Hepatocyte (in vitro differentiated cells): Measurements from ENCODE around the gene ANXA7. TPM values are rescaled to one million over a fixed set of nuclear protein-coding genes. Genes with fewer than 3 reads are reported as not detected.

Experiments used
- DNase-seq: peaks from one replicate; pipeline ENCODE4 v3.0.0-alpha.2; 2016; ENCODE audit warnings: low spot score
- H2AFZ ChIP-seq: fragments of 200-600 bp; sonication (generic); 2 replicates; pipeline ENCODE4 v1.6.0; 2016; ENCODE audit warnings: antibody characterized with exemption, mild to moderate bottlenecking
- H3K27ac ChIP-seq: fragments of 200-600 bp; sonication (generic); 2 replicates; pipeline ENCODE4 v1.5.1; 2016; ENCODE audit warnings: mild to moderate bottlenecking
- H3K27me3 ChIP-seq: fragments of 200-600 bp; sonication (generic); 2 replicates; pipeline ENCODE4 v1.6.1; 2016
- H3K36me3 ChIP-seq: fragments of 200-600 bp; sonication (generic); replicated peaks from 2 replicates; pipeline ENCODE4 v1.5.1; 2016; ENCODE audit warnings: low read depth; ENCODE audit not compliant: insufficient read depth
- H3K4me1 ChIP-seq: fragments of 200-600 bp; sonication (generic); 2 replicates; pipeline ENCODE4 v1.5.1; 2016; ENCODE audit warnings: mild to moderate bottlenecking, moderate library complexity; ENCODE audit not compliant: insufficient read depth
- H3K4me2 ChIP-seq: fragments of 200-600 bp; sonication (generic); 2 replicates; pipeline ENCODE4 v1.6.0; 2016
- H3K4me3 ChIP-seq: fragments of 200-600 bp; sonication (generic); 2 replicates; pipeline ENCODE4 v1.5.1; 2016; ENCODE audit warnings: mild to moderate bottlenecking
- H3K79me2 ChIP-seq: fragments of 200-600 bp; sonication (generic); 2 replicates; pipeline ENCODE4 v1.6.0; 2017; ENCODE audit warnings: mild to moderate bottlenecking
- H3K9me2 ChIP-seq: fragments of 200-600 bp; sonication (generic); replicated peaks from 2 replicates; pipeline ENCODE4 v1.6.0; 2017; ENCODE audit warnings: mild to moderate bottlenecking; ENCODE audit not compliant: insufficient read depth
- H3K9me3 ChIP-seq: fragments of 200-600 bp; sonication (generic); 2 replicates; pipeline ENCODE4 v1.5.1; 2016; ENCODE audit warnings: low read depth, mild to moderate bottlenecking
- H4K20me1 ChIP-seq: fragments of 200-600 bp; sonication (generic); 2 replicates; pipeline ENCODE4 v1.6.0; 2016; ENCODE audit warnings: mild to moderate bottlenecking; ENCODE audit not compliant: insufficient read depth, poor library complexity, severe bottlenecking
- EZH2 ChIP-seq: fragments of 200-600 bp; sonication (generic); IDR thresholded peaks from 2 replicates; pipeline ENCODE4 v1.6.1; 2016; ENCODE audit warnings: antibody characterized with exemption, mild to moderate bottlenecking, borderline replicate concordance
- EZH2phosphoT487 ChIP-seq: fragments of 200-600 bp; sonication (generic); IDR thresholded peaks from one replicate; pipeline ENCODE4 v1.6.1; 2018; ENCODE audit warnings: antibody characterized with exemption, mild to moderate bottlenecking, low read depth, moderate library complexity; ENCODE audit not compliant: unreplicated experiment, severe bottlenecking
- WGBS: methylation state at CpG from one replicate; pipeline ENCODE4 v1.1.6; 2016; ENCODE audit warnings: low lambda C conversion rate; ENCODE audit errors: missing lambda C conversion rate; 5-methylcytosine and 5-hydroxymethylcytosine counted together
- polyA plus RNA-seq: library from polyadenylated mRNA; unstranded; fragments of >200 nt; fragmentation: Nextera tagmentation; extraction: Ambion mirVana; gene quantifications from 2 replicates; pipeline ENCODE4 v1.2.1, GENCODE V29; 2016
- total RNA-seq: library from RNA; depleted of rRNA; stranded (reverse); fragments of >200 nt; gene quantifications from 2 replicates; pipeline ENCODE4 v1.2.3, GENCODE V29; 2014
- TF ChIP-seq, protein P1 (sequence below): fragments of 200-600 bp; sonication (generic); IDR thresholded peaks from 2 replicates; pipeline ENCODE4 v1.5.1; 2016; ENCODE audit warnings: antibody characterized with exemption, mild to moderate bottlenecking; ENCODE audit not compliant: poor library complexity

ANXA7 gene
- total and polyA plus RNA-seq, 2 experiments from 2014 or later: 88.8 to 90.7 TPM

DNA sequence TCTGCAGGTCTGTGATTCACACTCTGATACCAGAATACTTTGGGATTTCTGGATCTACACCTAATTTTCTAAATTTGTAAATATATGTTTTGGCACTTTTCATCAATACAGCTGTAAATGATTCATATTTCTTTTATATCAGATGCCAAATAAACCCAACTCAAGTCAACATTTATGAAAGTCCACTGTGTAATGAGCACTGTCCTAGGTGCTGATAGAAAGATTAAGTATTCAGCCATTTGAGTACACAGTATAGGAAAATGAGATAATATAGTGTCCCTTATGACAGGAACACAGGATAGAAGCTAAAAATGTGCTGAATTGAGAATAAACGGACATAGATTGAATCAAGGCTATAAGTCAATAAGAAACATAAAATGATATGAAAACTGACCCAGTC, 6.4 kb downstream of the ANXA7 start:
- no peaks in the 10 kb centered on the region for H3K9me2 ChIP-seq
- H3K36me3 ChIP-seq: no peaks in the 10 kb centered on the region
- H3K79me2 ChIP-seq: peaks cover 99% of the 10 kb centered on the region
- peaks cover 4% of the 10 kb centered on the region for H3K4me1 ChIP-seq
- no peak overlapping the region for H3K4me3 ChIP-seq
- whole genome bisulfite sequencing: 97% methylated on average over 1 of the region's 1 CpG
- H2AFZ ChIP-seq: no peak overlapping the region
- H3K4me2 ChIP-seq: no peak overlapping the region
- H4K20me1 ChIP-seq: peaks cover 37% of the 10 kb centered on the region
- DNase-seq: no peak
- no peak for TF ChIP-seq EZH2phosphoT487
- TF ChIP-seq, protein P1, sequence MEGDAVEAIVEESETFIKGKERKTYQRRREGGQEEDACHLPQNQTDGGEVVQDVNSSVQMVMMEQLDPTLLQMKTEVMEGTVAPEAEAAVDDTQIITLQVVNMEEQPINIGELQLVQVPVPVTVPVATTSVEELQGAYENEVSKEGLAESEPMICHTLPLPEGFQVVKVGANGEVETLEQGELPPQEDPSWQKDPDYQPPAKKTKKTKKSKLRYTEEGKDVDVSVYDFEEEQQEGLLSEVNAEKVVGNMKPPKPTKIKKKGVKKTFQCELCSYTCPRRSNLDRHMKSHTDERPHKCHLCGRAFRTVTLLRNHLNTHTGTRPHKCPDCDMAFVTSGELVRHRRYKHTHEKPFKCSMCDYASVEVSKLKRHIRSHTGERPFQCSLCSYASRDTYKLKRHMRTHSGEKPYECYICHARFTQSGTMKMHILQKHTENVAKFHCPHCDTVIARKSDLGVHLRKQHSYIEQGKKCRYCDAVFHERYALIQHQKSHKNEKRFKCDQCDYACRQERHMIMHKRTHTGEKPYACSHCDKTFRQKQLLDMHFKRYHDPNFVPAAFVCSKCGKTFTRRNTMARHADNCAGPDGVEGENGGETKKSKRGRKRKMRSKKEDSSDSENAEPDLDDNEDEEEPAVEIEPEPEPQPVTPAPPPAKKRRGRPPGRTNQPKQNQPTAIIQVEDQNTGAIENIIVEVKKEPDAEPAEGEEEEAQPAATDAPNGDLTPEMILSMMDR: no peak
- no peak for TF ChIP-seq EZH2
- no peaks in the 10 kb centered on the region for H3K27me3 ChIP-seq
- no peak overlapping the region for H3K27ac ChIP-seq
- H3K9me3 ChIP-seq: no peaks in the 10 kb centered on the region

DNA sequence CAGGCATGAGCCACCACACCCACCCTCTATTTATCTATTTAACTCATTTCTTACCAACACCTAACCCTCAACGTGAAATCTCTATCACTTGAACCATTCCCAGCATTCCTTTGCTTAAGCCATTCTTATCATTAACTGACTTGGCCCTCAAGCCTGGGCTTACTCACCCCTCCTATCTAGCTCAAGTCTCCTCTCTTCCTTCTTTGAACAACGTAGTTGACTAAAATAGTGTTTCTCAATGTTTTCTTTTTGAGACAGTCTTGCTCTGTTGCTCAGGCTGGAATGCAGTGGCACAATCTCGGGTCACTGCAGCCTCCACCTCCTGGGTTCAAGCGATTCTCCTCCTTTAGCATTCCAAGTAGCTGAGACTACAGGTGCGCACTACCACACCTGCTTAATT, 7.0 kb downstream of the ANXA7 start:
- H3K9me2 ChIP-seq: no peaks in the 10 kb centered on the region
- no peaks in the 10 kb centered on the region for H3K4me1 ChIP-seq
- no peak overlapping the region for H2AFZ ChIP-seq
- no peaks in the 10 kb centered on the region for H3K9me3 ChIP-seq
- H3K4me3 ChIP-seq: no peak overlapping the region
- H4K20me1 ChIP-seq: peaks cover 36% of the 10 kb centered on the region
- WGBS: 72% methylated on average over 5 of the region's 5 CpGs
- no peaks in the 10 kb centered on the region for H3K27me3 ChIP-seq
- TF ChIP-seq, protein P1: no peak
- no peak for TF ChIP-seq EZH2phosphoT487
- TF ChIP-seq EZH2: no peak
- no peaks in the 10 kb centered on the region for H3K36me3 ChIP-seq
- no peak for DNase-seq
- H3K27ac ChIP-seq: no peak overlapping the region
- peaks cover 99% of the 10 kb centered on the region for H3K79me2 ChIP-seq
- no peak overlapping the region for H3K4me2 ChIP-seq

DNA sequence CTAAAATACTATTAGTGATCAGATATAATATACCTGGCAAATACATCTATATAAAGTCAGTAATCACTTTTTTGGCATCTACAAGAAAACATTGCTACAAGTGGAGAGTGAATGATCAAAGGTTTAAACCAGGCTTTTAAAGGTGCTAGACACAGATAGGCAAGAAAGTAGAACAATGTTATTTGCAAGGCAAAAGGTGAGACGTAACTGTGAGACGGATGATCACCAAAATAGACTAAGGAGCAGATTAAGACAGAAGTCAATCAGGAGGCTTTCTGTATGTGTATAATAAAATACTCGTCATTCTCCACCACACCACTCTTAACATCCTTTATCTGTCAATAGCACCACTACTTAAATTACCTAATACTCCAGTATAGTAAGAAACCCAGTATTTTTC, 8.3 kb downstream of the ANXA7 start:
- H3K9me3 ChIP-seq: no peaks in the 10 kb centered on the region
- no peak overlapping the region for H3K27ac ChIP-seq
- H3K9me2 ChIP-seq: no peaks in the 10 kb centered on the region
- H3K4me1 ChIP-seq: no peaks in the 10 kb centered on the region
- no peak overlapping the region for H2AFZ ChIP-seq
- no peak overlapping the region for H3K4me2 ChIP-seq
- H3K4me3 ChIP-seq: no peak overlapping the region
- H4K20me1 ChIP-seq: peaks cover 39% of the 10 kb centered on the region
- no peaks in the 10 kb centered on the region for H3K36me3 ChIP-seq
- peaks cover 98% of the 10 kb centered on the region for H3K79me2 ChIP-seq
- no peaks in the 10 kb centered on the region for H3K27me3 ChIP-seq
- DNase-seq: no peak
- 91% methylated on average over 3 of the region's 3 CpGs for WGBS
- no peak for TF ChIP-seq EZH2
- TF ChIP-seq EZH2phosphoT487: no peak
- TF ChIP-seq, protein P1: no peak

DNA sequence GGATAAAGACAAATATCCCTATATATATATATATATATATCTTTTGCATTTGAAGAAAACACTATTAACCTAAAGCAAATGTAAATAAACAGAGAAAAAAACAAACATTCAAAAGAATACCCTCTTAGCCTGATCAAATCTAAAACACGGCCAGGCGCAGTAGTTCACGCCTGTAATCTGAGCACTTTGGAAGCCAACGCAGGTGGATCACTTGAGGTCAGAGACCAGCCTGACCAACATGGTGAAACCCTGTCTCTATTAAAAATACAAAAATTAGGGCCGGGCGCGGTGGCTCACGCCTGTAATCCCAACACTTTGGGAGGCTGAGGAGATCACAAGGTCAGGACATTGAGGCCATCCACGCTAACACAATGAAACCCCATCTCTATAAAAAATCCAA, 9.2 kb downstream of the ANXA7 start:
- DNase-seq: no peak
- Histone ChIP-seq H4K20me1 (peaks cover 34% of the 10 kb centered on the region), H3K4me2 (no peak overlapping the region), H3K9me3 (no peaks in the 10 kb centered on the region), H3K4me3 (no peak overlapping the region), H3K9me2 (no peaks in the 10 kb centered on the region), H3K4me1 (no peaks in the 10 kb centered on the region), H3K79me2 (peaks cover 93% of the 10 kb centered on the region), H2AFZ (no peak overlapping the region), H3K27ac (no peak overlapping the region), H3K36me3 (no peaks in the 10 kb centered on the region), H3K27me3 (no peaks in the 10 kb centered on the region)
- TF ChIP-seq, protein P1: no peak
- no peak for TF ChIP-seq EZH2phosphoT487
- no peak for TF ChIP-seq EZH2
- 94% methylated on average over 9 of the region's 9 CpGs for WGBS
